Measurements from ENCODE around the gene MED12L. TPM values are rescaled to one million over a fixed set of nuclear protein-coding genes. Genes with fewer than 3 reads are reported as not detected.

MED12L gene
- total RNA-seq, 1 experiment from 2014 or later = 3.0 TPM

- Histone ChIP-seq H3K27ac (no peak overlapping the region), H3K9me3 (ENCODE audit: insufficient read depth, low read depth) (no peaks in the 10 kb centered on the region), H3K79me2 (ENCODE audit: low read depth) (no peaks in the 10 kb centered on the region), H3K4me2 (no peak overlapping the region), H3K36me3 (ENCODE audit: low read depth) (no peaks in the 10 kb centered on the region), H3K27me3 (ENCODE audit: insufficient read depth, low read depth) (no peaks in the 10 kb centered on the region), H4K20me1 (ENCODE audit: insufficient read depth) (no peaks in the 10 kb centered on the region), H3K9me2 (ENCODE audit: insufficient read depth) (no peaks in the 10 kb centered on the region), H3K4me3 (no peak overlapping the region), H3K4me1 (replicated peaks; ENCODE audit: insufficient read depth) (no peaks in the 10 kb centered on the region; the same call in 1 of the 2 replicates), H3F3A (ENCODE audit: insufficient read depth, low read depth) (no peaks in the 10 kb centered on the region), H2AFZ (no peak overlapping the region)
- CTCF ChIA-PET = no interaction called here
- TF ChIP-seq CTCF (conservative IDR thresholded peaks at IDR 0.05) (no peak), EZH2 (IDR thresholded peaks at IDR 0.05; ENCODE audit: low read depth) (no peak)
- BruUV-seq (replicated peaks) = no TSS peak
- no peak for DNase-seq
- intact Hi-C loops (cut with micrococcal nuclease; ENCODE audit: unreplicated experiment) = no loop called here
- POLR2A ChIA-PET (ENCODE audit: unreplicated experiment) = no interaction called here
Observed at GRCh38 chr3:151154566-151154965, 69.1 kb downstream of the MED12L start.

- Histone ChIP-seq H3K79me2 (ENCODE audit: low read depth) (no peaks in the 10 kb centered on the region), H4K20me1 (ENCODE audit: insufficient read depth) (no peaks in the 10 kb centered on the region), H3K36me3 (ENCODE audit: low read depth) (no peaks in the 10 kb centered on the region), H3F3A (ENCODE audit: insufficient read depth, low read depth) (no peaks in the 10 kb centered on the region), H3K27ac (no peak overlapping the region), H3K4me2 (no peak overlapping the region), H3K27me3 (ENCODE audit: insufficient read depth, low read depth) (no peaks in the 10 kb centered on the region), H2AFZ (no peak overlapping the region), H3K4me3 (no peak overlapping the region), H3K9me2 (ENCODE audit: insufficient read depth) (no peaks in the 10 kb centered on the region), H3K9me3 (ENCODE audit: insufficient read depth, low read depth) (no peaks in the 10 kb centered on the region), H3K4me1 (replicated peaks; ENCODE audit: insufficient read depth) (no peaks in the 10 kb centered on the region; the same call in 1 of the 2 replicates)
- POLR2A ChIA-PET (ENCODE audit: unreplicated experiment) = interaction anchor here (0.6 kb wide), 1 partner anchor 392 kb away, joined by 5 read pairs; the partner anchor contains the start of gene SIAH2
- no TSS peak for BruUV-seq (replicated peaks)
- no peak for TF ChIP-seq CTCF (conservative IDR thresholded peaks at IDR 0.05)
- TF ChIP-seq EZH2 (IDR thresholded peaks at IDR 0.05; ENCODE audit: low read depth) = no peak
- DNase-seq = no peak
- intact Hi-C loops (cut with micrococcal nuclease; ENCODE audit: unreplicated experiment) = no loop called here
- CTCF ChIA-PET = interaction anchor here (0.8 kb wide), 1 partner anchor 27 kb away, joined by 3 read pairs; no protein-coding TSS in a partner anchor
Observed at GRCh38 chr3:151155409-151156128, 70.1 kb downstream of the MED12L start.

GRCh38 chr3:151156618-151157216, 71.3 kb downstream of the MED12L start:
- H3K4me2 ChIP-seq = no peak overlapping the region
- no peaks in the 10 kb centered on the region for H3K36me3 ChIP-seq (ENCODE audit: low read depth)
- H3K27me3 ChIP-seq (ENCODE audit: insufficient read depth, low read depth) = no peaks in the 10 kb centered on the region
- intact Hi-C loops (cut with micrococcal nuclease; ENCODE audit: unreplicated experiment) = no loop called here
- no peaks in the 10 kb centered on the region for H3F3A ChIP-seq (ENCODE audit: insufficient read depth, low read depth)
- TF ChIP-seq EZH2 (IDR thresholded peaks at IDR 0.05; ENCODE audit: low read depth) = no peak
- peak; percentile 76 for TF ChIP-seq CTCF (conservative IDR thresholded peaks at IDR 0.05)
- POLR2A ChIA-PET (ENCODE audit: unreplicated experiment) = interaction anchor here (0.6 kb wide), 2 partner anchors 371 to 394 kb away, joined by 5 to 7 read pairs; partner anchors contain the start of gene SIAH2
- no peak overlapping the region for H3K27ac ChIP-seq
- no TSS peak for BruUV-seq (replicated peaks)
- H3K9me3 ChIP-seq (ENCODE audit: insufficient read depth, low read depth) = no peaks in the 10 kb centered on the region
- no peaks in the 10 kb centered on the region for H3K9me2 ChIP-seq (ENCODE audit: insufficient read depth)
- H3K4me1 ChIP-seq (replicated peaks; ENCODE audit: insufficient read depth) = no peaks in the 10 kb centered on the region; the same call in 1 of the 2 replicates
- DNase-seq = peak; percentile 23 to 50
- H3K79me2 ChIP-seq (ENCODE audit: low read depth) = no peaks in the 10 kb centered on the region
- no peaks in the 10 kb centered on the region for H4K20me1 ChIP-seq (ENCODE audit: insufficient read depth)
- H2AFZ ChIP-seq = no peak overlapping the region
- CTCF ChIA-PET = interaction anchor here (0.7 to 0.8 kb wide), 2 partner anchors 28 to 236 kb away, joined by 3 read pairs; no protein-coding TSS in a partner anchor
- no peak overlapping the region for H3K4me3 ChIP-seq
